K562 (cell line): Measurements from ENCODE around the gene ATXN10. TPM values are rescaled to one million over a fixed set of nuclear protein-coding genes. Genes with fewer than 3 reads are reported as not detected.
A peak's percentile ranks its signal among the peaks of the same experiment; 100 is the strongest.

Experiments
- ATAC-seq: fragments of 200-7000 bp; cut with Tn5 transposase; 3 replicates; pipeline ENCODE4 v1.9.1; 2020; ENCODE audit warnings: moderate library complexity
- BruUV-seq: library from RNA; stranded (reverse); fragments of 400-500 nt; replicated peaks from 2 replicates; lab custom pipeline; 2021; lab: Mats Ljungman, UMichigan
- CTCF ChIA-PET: fragments of 300-600 bp; formaldehyde crosslinking; extraction: SDS; loops from one replicate; lab custom pipeline; 2021; ENCODE audit warnings: low intra/inter-chr PET ratio; lab: Yijun Ruan, JAX
- POLR2A ChIA-PET: fragments of 300-600, 350-650 bp; sonication (Branson Sonifier 250); formaldehyde crosslinking; extraction: SDS; loops from one replicate; lab custom pipeline; 2021; ENCODE audit warnings: antibody characterized with exemption, inconsistent platforms; lab: Yijun Ruan, JAX
- DNase-seq, 4 experiments: peaks; one replicate each; pipeline versions ENCODE4 v3.0.0 to v3.0.0-alpha.2; 2011 to 2018; ENCODE audit warnings: low spot score in 3 of 4, mixed read lengths in 3 of 4; ENCODE audit errors: extremely low read depth in 1 of 4
- FAIRE-seq: peaks from 2 replicates; lab custom pipeline; 2011; peaks lifted over from hg19 to GRCh38; lab: Jason Lieb, UNC
- H2AFZ ChIP-seq: 2 replicates; pipeline ENCODE4 v1.6.0; 2011; ENCODE audit warnings: low read depth, low read length, control low read depth, inconsistent platforms
- H3K27ac ChIP-seq: fragments of 200-600 bp; 3 replicates; pipeline ENCODE4 v1.8.0; 2011; ENCODE audit warnings: low read depth, mild to moderate bottlenecking, control low read depth, inconsistent platforms, low read length, moderate library complexity, mixed read lengths; ENCODE audit errors: extremely low read depth
- H3K27me3 ChIP-seq, 2 experiments: fragments of 300-600 bp in 1 of 2; 2 replicates in 1 of 2; 3 replicates in 1 of 2; pipeline versions ENCODE4 v1.6.0 to v1.8.0; 2011; ENCODE audit warnings: inconsistent platforms in 2 of 2, low read length in 2 of 2, mild to moderate bottlenecking in 1 of 2, mixed read lengths in 1 of 2, moderate library complexity in 1 of 2; ENCODE audit not compliant: control insufficient read depth in 2 of 2, insufficient read depth in 2 of 2
- H3K36me3 ChIP-seq: fragments of 300-600 bp; 3 replicates; pipeline ENCODE4 v1.8.0; 2011; ENCODE audit warnings: mild to moderate bottlenecking, low read length, inconsistent platforms; ENCODE audit not compliant: control insufficient read depth, insufficient read depth
- H3K4me1 ChIP-seq, 2 experiments: fragments of 200-600 bp in 1 of 2; replicated peaks in 1 of 2; 2 replicates in 1 of 2; 3 replicates in 1 of 2; pipeline versions ENCODE4 v1.5.1 to v1.8.0; 2011; ENCODE audit warnings: inconsistent platforms in 2 of 2, low read length in 2 of 2, mild to moderate bottlenecking in 1 of 2, mixed read lengths in 1 of 2, moderate library complexity in 1 of 2; ENCODE audit not compliant: control insufficient read depth in 2 of 2, insufficient read depth in 2 of 2
- H3K4me2 ChIP-seq: 2 replicates; pipeline ENCODE4 v1.6.1; 2011; ENCODE audit warnings: low read length, control low read depth, inconsistent platforms, mixed read lengths; ENCODE audit not compliant: insufficient read depth
- H3K4me3 ChIP-seq: fragments of 200-600 bp; sonication (generic), shearing (Covaris generic); 2 replicates; pipeline ENCODE4 v1.5.1; 2016; ENCODE audit warnings: control low read depth, inconsistent platforms
- H3K79me2 ChIP-seq: fragments of 200-600 bp; 3 replicates; pipeline ENCODE4 v1.8.0; 2011; ENCODE audit warnings: low read length, inconsistent platforms; ENCODE audit not compliant: control insufficient read depth, insufficient read depth
- H3K9ac ChIP-seq, 2 experiments: 2 replicates each; pipeline versions ENCODE4 v1.6.0 to v1.6.1; 2011; ENCODE audit warnings: low read depth in 2 of 2, low read length in 2 of 2, control low read depth in 1 of 2, inconsistent platforms in 1 of 2, mild to moderate bottlenecking in 1 of 2, mixed read lengths in 1 of 2; ENCODE audit not compliant: insufficient read depth in 1 of 2
- H3K9me1 ChIP-seq: one replicate; pipeline ENCODE4 v1.6.0; 2011; ENCODE audit warnings: inconsistent platforms, mild to moderate bottlenecking, low read length, moderate library complexity; ENCODE audit not compliant: control insufficient read depth, insufficient read depth
- H3K9me3 ChIP-seq: replicated peaks from 2 replicates; pipeline ENCODE4 v1.5.1; 2011; ENCODE audit warnings: low read depth, low read length, inconsistent platforms; ENCODE audit not compliant: control insufficient read depth, insufficient read depth
- H4K20me1 ChIP-seq: replicated peaks from 2 replicates; pipeline ENCODE4 v1.6.1; 2011; ENCODE audit warnings: low read length, inconsistent platforms, mixed read lengths; ENCODE audit not compliant: control insufficient read depth, insufficient read depth
- CEBPB ChIP-seq: fragments of 450-650 bp; IDR thresholded peaks from 2 replicates; pipeline ENCODE4 v1.6.1; 2016; ENCODE audit warnings: missing genetic modification characterization, missing compliant biosample characterization
- DMBX1 ChIP-seq: fragments of 250-450 bp; sonication (Bioruptor Pico); IDR thresholded peaks from 2 replicates; pipeline ENCODE4 v1.8.0; 2022; ENCODE audit warnings: inconsistent platforms, mild to moderate bottlenecking, moderate library complexity, borderline replicate concordance
- JUNB ChIP-seq: fragments of 450-650 bp; formaldehyde crosslinking; conservative IDR thresholded peaks from 2 replicates; pipeline ENCODE4 v1.4.0; 2020; ENCODE audit warnings: mild to moderate bottlenecking
- MAZ ChIP-seq, 2 experiments: fragments of 450-650 bp in 1 of 2; sonication (generic) in 1 of 2; formaldehyde crosslinking; IDR thresholded peaks in 1 of 2; conservative IDR thresholded peaks in 1 of 2; 2 replicates each; pipeline versions ENCODE4 v1.4.0 to v1.5.0; 2020; ENCODE audit warnings: mild to moderate bottlenecking in 1 of 2, missing genetic modification reagents in 1 of 2
- MEIS2 ChIP-seq: fragments of 450-650 bp; IDR thresholded peaks from 2 replicates; pipeline ENCODE4 v1.6.1; 2014; ENCODE audit warnings: mild to moderate bottlenecking; ENCODE audit not compliant: partially characterized antibody
- OTX1 ChIP-seq: fragments of 450-650 bp; formaldehyde crosslinking; IDR thresholded peaks from 2 replicates; pipeline ENCODE4 v1.4.0; 2022; ENCODE audit warnings: mild to moderate bottlenecking
- PBX2 ChIP-seq, 2 experiments: IDR thresholded peaks in 1 of 2; conservative IDR thresholded peaks in 1 of 2; 2 replicates each; pipeline ENCODE4 v1.6.1; 2016; ENCODE audit warnings: low read depth in 2 of 2, mild to moderate bottlenecking in 1 of 2, missing compliant biosample characterization in 1 of 2, missing genetic modification characterization in 1 of 2, moderate library complexity in 1 of 2
- RFX5 ChIP-seq: IDR thresholded peaks from 2 replicates; pipeline ENCODE4 v1.6.1; 2011; ENCODE audit warnings: low read depth, mild to moderate bottlenecking, improper control_type of control experiment, low read length
- SOX6 ChIP-seq: fragments of 450-650 bp; IDR thresholded peaks from 2 replicates; pipeline ENCODE4 v1.6.1; 2014; ENCODE audit warnings: mild to moderate bottlenecking
- SRF ChIP-seq, 2 experiments: fragments of 250-450, 450-650 bp in 1 of 2; sonication (Bioruptor Pico) in 1 of 2; sonication (generic) in 1 of 2; formaldehyde crosslinking; IDR thresholded peaks; 2 replicates each; pipeline versions ENCODE4 v1.5.0 to v1.5.1; 2020 to 2022; ENCODE audit warnings: mild to moderate bottlenecking in 1 of 2, missing genetic modification reagents in 1 of 2
- ZNF232 ChIP-seq: sonication (generic); formaldehyde crosslinking; IDR thresholded peaks from 2 replicates; pipeline ENCODE4 v1.8.0; 2022; ENCODE audit warnings: mild to moderate bottlenecking, missing genetic modification reagents
- ZNF830 ChIP-seq: fragments of 250-450 bp; sonication (Bioruptor Pico); IDR thresholded peaks from 2 replicates; pipeline ENCODE4 v1.5.0; 2021; ENCODE audit warnings: mild to moderate bottlenecking
- WGBS: fragments of 100-300 bp; shearing (Covaris generic); methylation state at CpG from one replicate; pipeline ENCODE4 v1.1.6; 2016; ENCODE audit warnings: low coverage, mixed read lengths; ENCODE audit not compliant: insufficient coverage; ENCODE audit errors: missing lambda C conversion rate; 5-methylcytosine and 5-hydroxymethylcytosine counted together
- in situ Hi-C: fragments of 300-500 bp; cut with MboI; formaldehyde crosslinking; loops from 4 replicates; pipeline ENCODE4 v1.15.0; 2018; ENCODE audit warnings: inconsistent platforms, mixed read lengths
- intact Hi-C: fragments of 100-400 bp; cut with micrococcal nuclease; formaldehyde crosslinking; loops from 2 replicates; pipeline ENCODE4 v1.14.2; 2022
- polyA plus RNA-seq, 8 experiments: library from polyadenylated mRNA; depleted of rRNA in 4 of 8; stranded (reverse) in 5 of 8; unstranded in 3 of 8; fragments of >200 nt; fragmentation: Nextera tagmentation in 2 of 8; fragmentation: Illumina TruSeq in 1 of 8; extraction: Ambion mirVana in 2 of 8; extraction: Trizol in 1 of 8; gene quantifications; 2 replicates each; pipeline versions ENCODE4 v1.2.1 to v1.2.3, GENCODE V29; 2011 to 2014; ENCODE audit warnings: inconsistent platforms in 1 of 8, missing spikeins in 1 of 8
- total RNA-seq, 7 experiments: library from RNA; depleted of rRNA in 6 of 7; stranded (reverse); fragments of >200 nt in 6 of 7; fragmentation: Illumina TruSeq in 2 of 7; extraction: Trizol in 2 of 7; gene quantifications; 2 replicates each; pipeline versions ENCODE4 v1.2.1 to v1.2.3, GENCODE V29; 2011 to 2021; ENCODE audit warnings: low replicate concordance in 1 of 7
- TF ChIP-seq, protein P1 (sequence below): fragments of 450-650 bp; IDR thresholded peaks from 2 replicates; pipeline ENCODE4 v1.6.1; 2016

ATXN10 gene
- total and polyA plus RNA-seq, 9 of the 15 experiments (the other 6 are each of a cell fraction or from before 2014, with no cell fraction given): 11.5 to 190 (median 33.6) TPM

DNA sequence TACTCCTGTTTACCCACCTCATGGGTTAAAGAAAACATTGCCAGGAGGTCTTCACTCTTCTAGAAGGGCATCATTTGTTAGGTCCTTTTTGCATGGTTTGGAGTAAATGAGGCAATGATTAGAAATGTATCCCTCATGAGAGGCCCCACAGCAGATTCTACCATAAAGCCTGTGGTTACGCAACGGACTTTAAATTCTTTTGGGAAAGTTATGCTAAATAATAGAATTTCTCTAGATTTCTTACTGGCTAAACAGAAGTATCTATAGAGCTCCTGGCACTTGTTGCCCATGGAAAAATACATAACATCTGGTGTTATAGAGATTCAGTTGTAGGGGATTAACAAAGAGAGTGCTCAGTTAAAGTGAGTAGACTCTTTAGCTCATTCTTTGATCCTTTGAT, 15.1 kb upstream of the ATXN10 start:
- H3K4me1 ChIP-seq: no peaks in the 10 kb centered on the region
- H3K9me1 ChIP-seq: no peaks in the 10 kb centered on the region
- peaks cover 7 to 14% of the 10 kb centered on the region in 2 experiments; a peak in 3 of 5 replicates for H3K27me3 ChIP-seq
- H3K9me3 ChIP-seq: no peaks in the 10 kb centered on the region
- intact Hi-C loops (no loop called here), in situ Hi-C loops (no loop called here)
- ATAC-seq: no peak
- H3K9ac ChIP-seq: no peak overlapping the region
- H3K4me3 ChIP-seq: no peak overlapping the region
- CTCF ChIA-PET: no interaction called here
- no peak overlapping the region for H3K4me2 ChIP-seq
- POLR2A ChIA-PET: no interaction called here
- no peak for TF ChIP-seq SOX6
- TF ChIP-seq MAZ (CRISPR knock-in tag; conservative IDR thresholded peaks at IDR 0.05 in 1 of 2, IDR thresholded peaks at IDR 0.05 in 1 of 2): no peak
- TF ChIP-seq CEBPB: peak; percentile 37; the same call in 1 of the 2 replicates
- TF ChIP-seq, all 486 proteins: peak for 1
- Histone ChIP-seq H3K79me2 (no peaks in the 10 kb centered on the region), H3K27ac (no peak overlapping the region), H4K20me1 (no peaks in the 10 kb centered on the region), H2AFZ (no peak overlapping the region), H3K36me3 (no peaks in the 10 kb centered on the region)
- no CpG with 5 or more reads among the region's 2 CpGs for WGBS
- DNase-seq: no peak
- no TSS peak for BruUV-seq
- no peak for FAIRE-seq

- BruUV-seq: no TSS peak
- TF ChIP-seq RFX5 (no peak), SRF (CRISPR knock-in tag; IDR thresholded peaks at IDR 0.05) (peak in 1 of 2 experiments; percentile 94; a peak in 2 of 4 replicates), ZNF830 (CRISPR knock-in tag) (no peak), OTX1 (CRISPR knock-in tag) (no peak), MEIS2 (peak; percentile 81), ZNF232 (CRISPR knock-in tag) (no peak), DMBX1 (CRISPR knock-in tag) (no peak), PBX2 (CRISPR knock-in tag; IDR thresholded peaks at IDR 0.05; ENCODE audit: low read depth) (no peak), PBX2 (tag; conservative IDR thresholded peaks at IDR 0.05; ENCODE audit: low read depth) (peak; percentile 82), JUNB (CRISPR knock-in tag) (no peak)
- TF ChIP-seq, protein P1, sequence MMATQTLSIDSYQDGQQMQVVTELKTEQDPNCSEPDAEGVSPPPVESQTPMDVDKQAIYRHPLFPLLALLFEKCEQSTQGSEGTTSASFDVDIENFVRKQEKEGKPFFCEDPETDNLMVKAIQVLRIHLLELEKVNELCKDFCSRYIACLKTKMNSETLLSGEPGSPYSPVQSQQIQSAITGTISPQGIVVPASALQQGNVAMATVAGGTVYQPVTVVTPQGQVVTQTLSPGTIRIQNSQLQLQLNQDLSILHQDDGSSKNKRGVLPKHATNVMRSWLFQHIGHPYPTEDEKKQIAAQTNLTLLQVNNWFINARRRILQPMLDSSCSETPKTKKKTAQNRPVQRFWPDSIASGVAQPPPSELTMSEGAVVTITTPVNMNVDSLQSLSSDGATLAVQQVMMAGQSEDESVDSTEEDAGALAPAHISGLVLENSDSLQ: peak; percentile 86
- no peak overlapping the region for H3K4me3 ChIP-seq
- no peaks in the 10 kb centered on the region for H3K9me3 ChIP-seq
- H3K4me1 ChIP-seq: no peaks in the 10 kb centered on the region
- no peaks in the 10 kb centered on the region for H3K36me3 ChIP-seq
- ATAC-seq (no peak), DNase-seq (no peak), FAIRE-seq (no peak)
- H3K9ac ChIP-seq: no peak overlapping the region
- H3K4me2 ChIP-seq: no peak overlapping the region
- in situ Hi-C loops: no loop called here
- H3K79me2 ChIP-seq: no peaks in the 10 kb centered on the region
- no peaks in the 10 kb centered on the region for H4K20me1 ChIP-seq
- no peak overlapping the region for H3K27ac ChIP-seq
- no peak overlapping the region for H2AFZ ChIP-seq
- H3K9me1 ChIP-seq: no peaks in the 10 kb centered on the region
- ChIA-PET CTCF (no interaction called here), POLR2A (no interaction called here)
- H3K27me3 ChIP-seq: peaks cover 2 to 6% of the 10 kb centered on the region in 2 experiments; a peak in 2 of 5 replicates
- intact Hi-C loops: no loop called here
- WGBS: 6% methylated on average over 4 of the region's 4 CpGs
Observed at GRCh38 chr22:45657701-45658100, 13.9 kb upstream of the ATXN10 start.
